Stimulated activated CD8-positive, alpha-beta memory T cell treated with anti-CD3 and anti-CD28 coated beads, Interleukin-12 subunit alpha, Interleukin-12 subunit beta, amount 100 ng/mL, for 1 hour (primary cell): Measurements from ENCODE around the gene VSIG10L.

Experiments
- DNase-seq: peaks from one replicate; pipeline ENCODE4 v3.0.0-alpha.2; 2020; ENCODE audit warnings: low read depth

The VSIG10L gene

DNA sequence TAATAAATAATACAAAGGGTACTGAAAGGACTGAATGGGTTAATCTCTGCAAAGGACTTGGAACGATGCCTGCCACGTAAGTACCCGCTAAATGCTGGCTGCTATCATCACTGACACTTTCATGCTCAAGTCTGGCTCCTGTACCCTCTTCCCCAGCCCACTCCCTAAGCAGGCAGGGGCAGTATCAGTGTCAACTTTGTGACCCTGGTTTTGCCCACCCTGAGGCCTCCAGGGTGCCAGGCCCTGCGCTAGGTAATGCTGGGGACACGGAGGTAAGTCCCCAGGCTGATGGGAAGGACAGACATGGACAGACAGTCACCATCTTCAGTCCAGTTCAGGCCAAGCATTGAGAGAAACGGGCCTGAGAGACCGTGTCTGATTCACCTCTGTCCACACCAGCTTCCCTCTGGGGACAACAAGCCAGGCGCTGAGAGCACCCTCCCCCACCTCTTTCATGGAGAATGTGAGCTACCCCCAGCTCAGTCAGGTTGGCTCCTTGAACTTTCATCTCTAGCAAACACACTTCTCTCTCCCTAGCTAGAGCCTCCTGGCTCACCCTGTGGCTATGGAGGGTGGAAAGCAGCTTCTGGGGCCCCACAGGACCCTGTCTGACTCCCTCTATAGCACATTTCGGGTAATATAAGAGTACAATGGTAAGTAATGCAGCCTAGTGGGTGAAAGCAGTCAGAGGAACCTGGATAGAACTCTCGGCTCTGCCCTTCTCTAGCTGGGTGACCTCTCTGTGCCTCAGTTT, 23.4 kb upstream of the VSIG10L start:
- no peak for DNase-seq

DNA sequence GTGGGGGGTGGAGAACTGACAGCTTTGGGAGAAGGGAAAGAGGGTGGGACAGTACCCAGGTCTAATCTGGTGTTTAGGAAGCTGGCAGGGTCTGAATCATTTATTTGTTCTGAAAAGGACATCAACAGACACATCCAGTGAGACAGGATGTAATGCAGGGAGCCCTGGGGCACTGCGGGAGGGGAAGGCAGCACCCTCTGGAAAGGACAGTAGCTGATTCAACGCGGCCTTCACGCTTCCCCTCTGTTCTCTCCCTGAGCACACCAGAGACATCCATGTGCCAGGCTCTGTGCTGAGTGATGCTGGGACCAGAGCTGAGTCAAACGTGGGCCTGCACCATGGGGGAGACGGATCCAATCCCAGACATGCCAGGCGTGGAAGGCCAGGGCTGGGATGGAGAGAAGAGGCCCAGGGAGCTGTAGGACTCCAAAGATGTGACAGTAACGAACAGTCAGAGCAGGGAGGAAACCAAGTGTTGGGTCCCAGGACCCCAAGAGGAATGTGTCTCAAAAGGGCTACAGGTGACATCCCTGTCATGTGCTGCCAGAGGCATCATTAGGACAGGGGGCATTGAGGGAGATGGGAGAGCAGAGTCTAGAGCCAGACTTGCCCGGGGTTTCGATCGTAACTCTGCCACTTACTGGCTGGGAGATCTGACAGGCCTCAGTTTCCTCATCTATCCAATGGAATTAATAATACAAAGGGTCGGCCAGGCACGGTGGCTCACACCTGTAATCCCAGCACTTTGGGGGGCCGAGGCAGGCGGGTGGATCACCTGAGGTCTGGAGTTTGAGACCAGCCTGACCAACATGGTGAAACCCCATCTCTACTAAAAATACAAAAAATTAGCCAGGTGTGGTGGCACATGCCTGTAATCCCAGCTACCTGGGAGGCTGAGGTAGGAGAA, 22.5 kb upstream of the VSIG10L start:
- DNase-seq, result no peak

GRCh38 chr19:51361239-51361638, 19.3 kb upstream of the VSIG10L start:
- DNase-seq, result no peak

DNA sequence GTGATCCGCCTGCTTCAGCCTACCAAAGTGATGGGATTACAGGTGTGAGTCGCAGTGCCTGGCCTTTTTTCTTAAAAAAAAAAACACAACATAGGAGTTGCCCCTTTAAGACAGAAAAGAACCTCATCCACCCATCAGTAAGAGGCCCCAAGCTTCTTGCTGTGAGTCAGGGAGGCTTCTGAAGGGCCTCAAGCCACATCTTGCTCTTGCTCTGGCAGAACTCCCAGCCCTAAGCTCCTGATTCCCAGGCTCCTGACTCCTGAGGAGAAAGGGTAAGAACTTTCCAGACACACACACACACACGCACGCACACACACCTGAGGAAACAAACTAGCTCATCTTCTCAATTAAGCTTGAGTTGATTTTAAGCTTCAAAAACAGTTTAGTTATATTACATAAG, 17.4 kb upstream of the VSIG10L start:
- DNase-seq, result no peak

GRCh38 chr19:51357952-51358351, 16.0 kb upstream of the VSIG10L start:
- no peak for DNase-seq

- DNase-seq, result no peak
These were observed 14.3 kb upstream of the VSIG10L start for GRCh38 chr19:51356159-51356801.

DNA sequence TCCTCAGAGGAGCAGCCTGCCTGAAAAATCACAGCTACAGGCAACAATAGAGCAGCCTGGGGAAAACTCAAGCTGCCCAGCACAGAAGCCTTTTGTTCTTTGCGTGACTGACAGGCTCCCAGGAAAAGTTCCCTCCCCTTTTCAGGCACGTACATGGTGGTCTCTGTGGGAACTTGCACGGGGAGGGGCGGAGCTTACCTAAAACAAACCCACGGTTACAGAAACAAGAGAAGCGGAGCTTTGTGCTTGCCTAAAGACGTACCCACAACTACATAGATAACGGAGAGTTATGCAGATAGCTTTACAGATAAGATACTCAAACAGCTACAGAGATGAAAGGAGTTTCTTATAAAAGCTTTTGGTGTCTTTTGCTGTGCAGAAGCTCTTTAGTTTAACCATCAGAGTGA, 12.8 kb upstream of the VSIG10L start:
- no peak for DNase-seq

- no peak for DNase-seq
These were observed 12.3 kb upstream of the VSIG10L start for GRCh38 chr19:51354103-51354741.

DNA sequence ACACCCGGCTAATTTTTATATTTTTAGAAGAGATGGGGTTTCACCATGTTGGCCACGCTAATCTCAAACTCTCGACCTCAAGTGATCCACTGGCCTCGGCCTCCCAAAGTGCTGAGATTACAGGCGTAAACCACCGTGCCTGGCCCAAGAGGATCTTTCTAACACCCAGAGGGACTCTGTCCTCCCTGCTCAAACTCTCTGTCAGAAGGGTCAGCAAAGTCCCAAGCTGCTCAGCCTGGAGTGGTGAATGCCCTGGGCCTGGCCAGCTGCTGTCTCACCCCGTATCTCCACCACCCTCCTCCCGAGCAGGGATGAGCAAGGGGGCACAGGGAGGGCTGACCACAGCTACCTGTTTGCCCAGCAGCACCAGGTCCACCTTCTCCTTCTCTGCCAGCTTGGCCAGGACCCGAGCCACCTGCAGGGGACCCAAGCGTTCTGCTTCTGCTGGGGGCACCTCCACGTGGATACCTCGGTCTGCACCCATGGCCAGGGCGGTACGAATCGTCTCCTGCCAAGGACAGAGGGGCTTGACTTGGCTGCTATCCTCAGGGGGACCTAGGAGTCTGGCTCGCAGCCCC, 10.9 kb upstream of the VSIG10L start:
- DNase-seq, result no peak

- DNase-seq, result no peak
These were observed 9.5 kb upstream of the VSIG10L start for GRCh38 chr19:51351266-51351990.

DNA sequence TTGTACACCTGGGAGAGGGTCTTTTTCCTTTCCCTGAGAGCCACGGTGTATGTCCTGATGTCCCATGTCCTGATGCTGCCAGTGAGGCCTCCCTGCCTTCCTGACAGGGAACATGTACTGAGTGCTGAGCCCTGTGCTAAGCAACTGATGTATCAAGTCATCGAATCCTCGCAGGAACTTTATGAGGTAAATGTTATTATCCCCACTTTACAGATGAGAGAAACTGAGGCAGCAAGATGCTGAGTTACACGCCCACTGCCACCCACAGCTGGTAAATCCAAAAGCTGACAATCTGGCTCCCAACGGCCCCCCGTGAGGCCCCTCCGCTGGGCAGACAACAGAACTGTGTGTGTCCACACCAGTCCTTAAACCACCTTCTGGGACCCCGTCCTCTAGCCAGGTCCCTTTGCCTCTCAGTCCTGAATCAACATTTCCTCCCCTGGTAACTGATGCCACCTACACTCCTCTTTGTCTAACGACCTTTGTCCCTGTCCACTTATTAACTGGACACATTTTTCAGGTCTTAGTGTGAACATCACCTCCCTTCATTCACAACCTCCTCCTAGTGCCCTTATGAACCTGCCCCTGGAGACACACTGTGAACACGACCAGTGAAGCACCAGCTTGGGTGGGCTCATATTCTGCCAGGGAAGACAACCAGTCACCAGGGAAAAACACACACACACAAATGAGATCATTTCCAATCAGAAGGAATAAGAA, 5.4 kb upstream of the VSIG10L start:
- DNase-seq, result no peak

DNA sequence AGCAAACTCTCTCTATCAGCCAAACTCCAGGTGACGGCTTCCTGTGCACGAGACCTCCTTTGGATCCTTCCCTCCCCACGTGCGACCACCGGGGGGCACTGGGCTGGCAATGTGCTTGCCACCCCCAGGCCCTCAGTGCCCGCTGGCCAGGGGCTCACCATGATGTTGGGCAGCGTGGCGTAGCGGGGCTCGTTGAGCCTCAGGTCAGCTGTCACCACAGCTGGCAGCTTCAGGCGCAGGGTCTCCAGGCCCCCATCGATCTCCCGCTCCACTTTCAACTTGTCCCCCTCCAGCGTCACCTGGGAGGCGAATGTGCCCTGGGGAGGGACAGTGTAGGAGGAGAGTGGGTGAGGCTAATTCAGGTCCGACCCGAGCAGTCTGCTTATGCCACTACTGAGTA, 4.8 kb upstream of the VSIG10L start:
- DNase-seq, result no peak

DNA sequence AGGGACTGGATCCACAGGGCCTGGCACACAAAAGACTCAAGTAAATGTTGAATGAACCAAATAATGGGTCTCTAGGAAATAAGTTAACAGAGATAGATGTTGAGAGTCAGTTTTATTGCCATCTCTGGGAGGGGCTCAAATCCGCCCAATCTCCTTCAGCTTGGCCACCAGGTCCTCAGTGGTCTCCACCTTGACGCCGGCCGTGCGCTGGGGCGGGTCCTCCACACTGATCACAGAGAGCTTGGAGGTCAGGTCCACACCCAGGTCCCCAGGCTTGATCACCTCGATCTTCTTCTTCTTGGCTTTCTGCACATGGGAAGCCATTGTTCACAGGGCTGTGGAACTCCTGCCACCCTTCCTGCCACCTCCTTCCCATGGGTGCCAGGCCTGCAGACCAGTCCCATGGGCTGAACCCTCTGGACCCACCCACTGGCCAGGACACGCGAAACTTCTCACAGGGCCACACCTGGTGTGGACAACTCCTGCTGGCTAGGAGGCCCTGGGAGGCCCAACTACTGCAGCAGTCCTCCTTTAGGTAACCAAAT, 3.2 kb upstream of the VSIG10L start:
- DNase-seq, result no peak

DNA sequence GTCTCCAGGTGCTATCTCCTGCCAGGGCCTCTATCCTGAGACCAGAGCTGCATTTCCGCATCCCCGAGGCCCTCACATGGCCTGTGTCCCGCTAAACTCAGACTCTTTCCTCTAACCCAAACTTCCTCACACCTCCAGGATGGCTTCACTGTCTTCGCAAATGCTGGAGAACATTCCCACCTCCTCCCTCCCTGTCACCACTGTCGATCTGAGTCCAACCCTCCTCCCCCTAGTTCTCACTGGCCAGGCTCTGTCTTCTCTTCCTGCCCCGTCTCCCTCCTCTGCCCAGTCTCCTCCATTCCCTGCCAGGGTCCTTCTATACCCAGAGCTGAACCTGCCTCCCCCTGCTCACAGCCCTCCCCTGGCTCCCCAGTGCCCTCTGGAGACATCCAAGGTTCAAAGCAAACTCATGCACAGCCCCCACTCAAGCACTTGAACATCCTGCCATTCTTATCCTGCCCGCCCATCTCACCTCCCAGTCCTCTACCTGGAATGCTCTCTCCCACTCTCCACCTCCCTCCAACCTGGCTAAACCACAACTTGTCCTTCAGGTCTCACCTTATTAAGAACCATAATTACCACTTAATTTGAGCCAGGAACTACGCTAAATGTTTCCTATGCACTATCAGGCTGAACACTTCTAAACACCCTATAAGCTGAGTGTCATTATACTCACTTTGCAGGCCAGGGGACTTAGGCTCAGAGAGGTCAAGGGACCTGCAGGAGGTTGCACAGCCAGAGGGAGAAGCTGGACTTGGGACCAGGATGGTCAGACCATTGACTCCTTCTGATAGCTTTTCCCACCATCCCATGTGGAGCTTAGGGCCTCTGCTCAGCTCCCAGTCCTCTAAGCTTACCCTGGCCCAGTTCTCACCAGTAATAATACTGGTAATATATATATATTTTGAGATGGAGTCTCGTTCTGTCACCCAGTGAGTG, 961 bp upstream of the VSIG10L start:
- no peak for DNase-seq

- no peak for DNase-seq
These were observed 873 bp downstream of the VSIG10L start for GRCh38 chr19:51341066-51341465.

DNA sequence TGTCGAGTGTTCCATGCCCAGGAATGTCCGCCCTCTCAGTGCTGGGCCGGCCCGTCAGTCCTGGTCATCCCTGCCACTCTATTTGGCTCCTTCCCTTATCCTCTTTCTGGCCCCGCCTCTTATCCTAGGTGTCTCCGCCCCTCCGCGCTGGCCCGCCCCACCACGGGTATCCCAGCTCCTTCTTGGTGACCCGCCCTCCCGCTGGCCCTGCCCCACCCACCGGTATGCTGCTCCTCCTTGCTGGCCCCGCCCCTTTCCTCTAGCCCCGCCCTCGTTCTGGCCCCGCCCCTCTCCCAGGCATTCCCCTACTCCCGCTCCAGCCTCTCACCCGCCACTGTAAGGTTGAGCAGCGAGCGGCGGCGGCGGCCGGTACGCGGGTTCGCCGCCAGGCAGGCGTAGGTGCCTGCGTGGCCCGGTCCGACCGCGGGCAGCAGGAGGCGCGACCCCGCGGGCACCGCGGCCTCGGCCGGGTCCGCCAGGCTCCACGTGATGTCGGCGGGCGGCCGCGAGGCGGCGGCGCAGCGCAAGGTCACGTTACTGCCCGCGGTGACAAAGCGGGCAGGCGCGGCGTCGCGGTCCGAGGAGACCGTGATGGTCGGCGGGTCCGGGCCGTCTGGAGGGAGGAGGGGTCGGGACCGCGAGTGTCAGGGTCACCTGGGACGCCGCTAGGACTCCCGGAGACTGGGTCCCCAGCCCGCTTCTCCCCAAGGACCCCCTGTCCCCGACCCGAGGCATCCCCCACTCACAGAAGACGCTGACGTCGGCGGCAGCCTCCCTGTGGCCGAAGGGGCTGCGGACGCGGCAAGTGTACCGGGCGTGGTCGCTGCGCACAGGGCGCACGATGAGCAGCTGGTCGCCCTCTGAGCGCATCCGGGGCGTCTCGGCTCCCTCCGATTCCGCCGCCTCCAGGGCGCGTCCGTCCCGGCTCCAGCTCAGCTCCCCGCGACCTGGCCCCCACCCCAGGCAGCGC, 2.0 kb downstream of the VSIG10L start:
- peak; percentile 76 for DNase-seq

DNA sequence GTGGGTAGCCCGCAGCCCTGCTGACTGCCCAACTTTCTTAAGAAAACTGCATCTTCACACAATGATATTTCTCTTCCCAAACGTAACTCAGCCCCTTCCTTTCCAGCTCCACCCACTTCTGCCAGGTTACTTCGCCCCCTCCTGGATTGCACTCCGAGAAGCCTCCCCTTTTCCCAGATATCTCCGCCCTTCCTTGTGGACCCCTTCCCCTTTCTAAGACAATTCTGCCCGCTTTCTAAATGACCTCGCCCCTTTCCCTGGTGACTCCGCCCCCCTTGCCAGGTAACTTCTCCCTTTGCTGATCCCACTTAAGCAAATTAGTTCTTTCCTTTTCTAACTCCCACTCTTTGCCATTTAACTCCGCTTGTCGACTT, 2.6 kb downstream of the VSIG10L start:
- DNase-seq, result no peak
